GM18861 (cell line): Measurements from ENCODE around the gene SPATA7.

Experiments used
- ATAC-seq: cut with Tn5 transposase; IDR thresholded peaks from one replicate; pipeline ENCODE4 v1.9.1; 2021; ENCODE audit not compliant: unreplicated experiment

The SPATA7 gene

DNA sequence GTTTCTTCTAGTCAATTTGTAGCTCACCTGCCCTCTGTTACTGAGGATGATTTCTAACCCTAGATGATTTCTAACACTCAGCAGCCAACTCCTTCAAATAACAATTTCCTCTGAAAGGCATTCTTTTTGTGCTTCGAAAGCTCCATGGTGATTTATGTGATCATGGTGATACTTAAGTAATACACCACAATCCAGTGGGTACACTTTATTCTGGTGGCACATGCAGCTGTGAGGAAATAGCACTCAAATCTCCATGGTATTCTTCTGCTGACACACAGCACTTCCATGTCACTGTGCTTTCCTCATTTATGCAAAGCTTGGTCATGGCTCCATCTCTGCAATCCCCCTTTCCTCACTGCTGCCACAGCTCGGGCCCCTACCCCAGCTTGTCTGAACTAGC is 95.6 kb downstream of the SPATA7 start:
- no peak for ATAC-seq

DNA sequence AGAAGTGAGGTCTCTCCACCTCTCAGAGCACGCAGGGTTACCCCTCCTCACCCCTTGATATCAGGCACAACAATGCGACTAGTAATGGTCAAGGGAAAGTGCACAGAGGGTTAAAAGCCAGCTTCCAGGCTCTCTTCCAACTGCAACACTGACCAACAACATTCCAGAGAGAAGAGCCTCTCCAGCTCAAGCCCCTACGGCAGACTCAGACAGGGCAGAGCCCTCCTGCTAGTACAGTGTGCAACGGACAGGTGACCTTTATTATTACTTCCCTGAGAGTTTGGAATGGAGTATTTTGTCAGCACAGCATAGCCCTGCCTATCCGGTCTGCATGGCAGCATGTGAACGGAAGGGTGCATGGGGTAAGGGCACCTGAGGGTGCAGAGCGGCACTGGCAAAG is 96.3 kb downstream of the SPATA7 start:
- no peak for ATAC-seq

DNA sequence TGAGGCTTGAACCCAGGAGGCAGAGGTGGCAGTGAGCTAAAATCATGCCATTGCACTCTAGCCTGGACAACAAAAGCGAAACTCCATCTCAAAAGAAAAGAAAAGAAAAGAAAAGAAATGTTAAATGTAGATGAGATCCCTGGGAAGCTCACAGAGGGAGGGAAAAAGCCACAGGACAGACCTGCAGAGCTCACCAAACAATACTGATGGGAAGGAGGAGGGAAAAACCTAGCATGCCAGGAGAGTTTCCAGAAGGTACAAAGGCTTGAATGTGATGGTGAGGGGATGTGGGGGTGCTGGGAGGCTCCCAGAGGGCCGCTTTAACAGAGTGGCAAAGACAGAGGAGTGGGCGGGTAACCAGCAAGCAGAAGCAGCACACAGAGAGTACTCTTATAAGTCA is 97.1 kb downstream of the SPATA7 start:
- ATAC-seq: no peak
